Right atrium auricular region (tissue), 2 donors: ENCODE measurements around the gene EXOC6B. TPM values are rescaled to one million over a fixed set of nuclear protein-coding genes. Genes with fewer than 3 reads are reported as not detected.
"Not testable (repeated sequence)": the region's sequence is repeated elsewhere in the genome, so short reads cannot be mapped to it uniquely, and the experiment has no call there.

Experiments
- DNase-seq: peaks from one replicate; pipeline ENCODE4 v3.0.0-alpha.2; 2019; ENCODE audit warnings: low spot score
- H3K27ac ChIP-seq, 2 donors: fragments of 200-600 bp; sonication (generic); 1 replicate in 1 of 2; 2 replicates in 1 of 2; pipeline ENCODE4 v1.5.1; 2016 to 2019
- H3K27me3 ChIP-seq, 2 donors: fragments of 200-600 bp; sonication (generic); one replicate each; pipeline versions ENCODE4 v1.5.1 to v1.6.0; 2017 to 2019
- H3K36me3 ChIP-seq: fragments of 200-600 bp; sonication (generic); one replicate; pipeline ENCODE4 v1.5.1; 2016
- H3K4me1 ChIP-seq, 2 donors: fragments of 200-600 bp; sonication (generic); one replicate each; pipeline versions ENCODE4 v1.5.1 to v1.6.0; 2017 to 2019
- H3K4me3 ChIP-seq, 2 donors: fragments of 200-600 bp; sonication (generic); 1 replicate in 1 of 2; 2 replicates in 1 of 2; pipeline ENCODE4 v1.5.1; 2017 to 2019; ENCODE audit warnings: mild to moderate bottlenecking in 1 of 2, moderate library complexity in 1 of 2
- H3K9me3 ChIP-seq, 2 donors: fragments of 200-600 bp; sonication (generic); one replicate each; pipeline ENCODE4 v1.5.1; 2019
- total RNA-seq, 2 donors: library from RNA; depleted of rRNA; stranded (reverse); fragments of >200 nt; gene quantifications; one replicate each; pipeline ENCODE4 v1.1.0, GENCODE V29; 2016
- TF ChIP-seq, protein P1 (sequence below), 2 donors: fragments of 200-600 bp; sonication (generic); IDR thresholded peaks; one replicate each; pipeline ENCODE4 v1.5.1; 2019; ENCODE audit warnings: antibody characterized with exemption in 2 of 2

EXOC6B gene
- total RNA-seq, 2 donors from 2014 or later = 80.5 to 111 TPM

- TF ChIP-seq, protein P1, sequence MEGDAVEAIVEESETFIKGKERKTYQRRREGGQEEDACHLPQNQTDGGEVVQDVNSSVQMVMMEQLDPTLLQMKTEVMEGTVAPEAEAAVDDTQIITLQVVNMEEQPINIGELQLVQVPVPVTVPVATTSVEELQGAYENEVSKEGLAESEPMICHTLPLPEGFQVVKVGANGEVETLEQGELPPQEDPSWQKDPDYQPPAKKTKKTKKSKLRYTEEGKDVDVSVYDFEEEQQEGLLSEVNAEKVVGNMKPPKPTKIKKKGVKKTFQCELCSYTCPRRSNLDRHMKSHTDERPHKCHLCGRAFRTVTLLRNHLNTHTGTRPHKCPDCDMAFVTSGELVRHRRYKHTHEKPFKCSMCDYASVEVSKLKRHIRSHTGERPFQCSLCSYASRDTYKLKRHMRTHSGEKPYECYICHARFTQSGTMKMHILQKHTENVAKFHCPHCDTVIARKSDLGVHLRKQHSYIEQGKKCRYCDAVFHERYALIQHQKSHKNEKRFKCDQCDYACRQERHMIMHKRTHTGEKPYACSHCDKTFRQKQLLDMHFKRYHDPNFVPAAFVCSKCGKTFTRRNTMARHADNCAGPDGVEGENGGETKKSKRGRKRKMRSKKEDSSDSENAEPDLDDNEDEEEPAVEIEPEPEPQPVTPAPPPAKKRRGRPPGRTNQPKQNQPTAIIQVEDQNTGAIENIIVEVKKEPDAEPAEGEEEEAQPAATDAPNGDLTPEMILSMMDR (IDR thresholded peaks at IDR 0.05) = no peak
- peak overlapping the region in 1 of 2 donors; percentile 40 for H3K27ac ChIP-seq
- H3K9me3 ChIP-seq = no peaks in the 10 kb centered on the region
- no peaks in the 10 kb centered on the region for H3K36me3 ChIP-seq
- H3K4me1 ChIP-seq = peaks cover 0 to 26% of the 10 kb centered on the region in 2 donors
- H3K4me3 ChIP-seq = no peak overlapping the region
- DNase-seq = no peak
- no peaks in the 10 kb centered on the region for H3K27me3 ChIP-seq
Observed at GRCh38 chr2:72561621-72562318, 264.1 kb downstream of the EXOC6B start.

- H3K36me3 ChIP-seq = peaks cover 7% of the 10 kb centered on the region
- no peak for DNase-seq
- peaks cover 0 to 1% of the 10 kb centered on the region in 2 donors for H3K4me1 ChIP-seq
- no peak overlapping the region for H3K27ac ChIP-seq
- no peaks in the 10 kb centered on the region for H3K27me3 ChIP-seq
- no peak overlapping the region for H3K4me3 ChIP-seq
- peaks cover 0 to 4% of the 10 kb centered on the region in 2 donors for H3K9me3 ChIP-seq
- TF ChIP-seq, protein P1 (IDR thresholded peaks at IDR 0.05) = no peak
Observed at GRCh38 chr2:72555943-72556342, 269.9 kb downstream of the EXOC6B start.

GRCh38 chr2:72555363-72555762 lies 270.5 kb downstream of the EXOC6B start:
- H3K9me3 ChIP-seq, H3K4me3 ChIP-seq, H3K27ac ChIP-seq, DNase-seq, H3K36me3 ChIP-seq, H3K27me3 ChIP-seq, H3K4me1 ChIP-seq: not testable (repeated sequence)

- H3K4me3 ChIP-seq, H3K4me1 ChIP-seq, H3K27ac ChIP-seq, H3K36me3 ChIP-seq, H3K9me3 ChIP-seq, DNase-seq, H3K27me3 ChIP-seq: not testable (repeated sequence)
Observed at GRCh38 chr2:72554910-72555309, 270.9 kb downstream of the EXOC6B start.

- TF ChIP-seq, protein P1 (IDR thresholded peaks at IDR 0.05) = no peak
- H3K27me3 ChIP-seq = no peaks in the 10 kb centered on the region
- H3K36me3 ChIP-seq = peaks cover 7% of the 10 kb centered on the region
- peaks cover 0 to 4% of the 10 kb centered on the region in 2 donors for H3K9me3 ChIP-seq
- DNase-seq = no peak
- H3K4me1 ChIP-seq = no peaks in the 10 kb centered on the region
- no peak overlapping the region for H3K27ac ChIP-seq
- H3K4me3 ChIP-seq = no peak overlapping the region
Observed at GRCh38 chr2:72554381-72554780, 271.5 kb downstream of the EXOC6B start.

DNA sequence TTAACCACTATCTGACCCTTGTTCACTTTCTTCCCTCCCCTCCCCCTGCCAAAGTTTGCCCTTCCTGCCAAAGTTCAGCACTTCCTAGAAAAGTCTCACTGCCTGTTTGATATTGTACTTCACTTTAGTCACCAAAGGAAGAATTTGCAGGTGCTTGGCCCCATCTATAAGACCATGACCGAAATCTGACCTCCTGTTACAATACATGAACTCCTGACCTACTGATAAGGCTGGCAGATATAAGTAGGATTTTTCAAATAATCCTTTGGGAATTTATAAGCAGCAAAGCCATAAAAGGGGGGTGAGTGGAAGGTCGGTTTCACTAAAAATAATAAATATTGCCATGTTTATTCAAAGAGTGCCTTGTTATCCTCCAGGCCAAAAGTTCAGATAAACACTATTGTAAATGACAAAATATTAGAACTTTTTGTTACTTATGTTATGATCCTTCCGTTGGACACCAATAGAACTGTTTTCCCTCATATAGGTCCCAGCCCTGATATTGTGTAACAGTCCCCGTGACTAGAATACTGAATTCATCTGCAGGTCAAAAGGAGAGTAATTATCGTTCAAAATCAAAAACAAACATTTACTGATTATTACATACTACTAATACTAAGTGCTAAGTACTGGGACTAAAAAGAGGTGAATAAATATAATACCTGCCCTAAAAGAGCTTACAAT lies 277.6 kb downstream of the EXOC6B start:
- no peak overlapping the region for H3K27ac ChIP-seq
- TF ChIP-seq, protein P1 (IDR thresholded peaks at IDR 0.05) = no peak
- no peaks in the 10 kb centered on the region for H3K9me3 ChIP-seq
- no peaks in the 10 kb centered on the region for H3K36me3 ChIP-seq
- H3K4me1 ChIP-seq = no peaks in the 10 kb centered on the region
- no peak for DNase-seq
- H3K27me3 ChIP-seq = no peaks in the 10 kb centered on the region
- H3K4me3 ChIP-seq = no peak overlapping the region
